ENCODE results near the gene ARHGEF25.
"Not testable (repeated sequence)": the region's sequence is repeated elsewhere in the genome, so short reads cannot be mapped to it uniquely, and the experiment has no call there.

The ARHGEF25 gene

DNA sequence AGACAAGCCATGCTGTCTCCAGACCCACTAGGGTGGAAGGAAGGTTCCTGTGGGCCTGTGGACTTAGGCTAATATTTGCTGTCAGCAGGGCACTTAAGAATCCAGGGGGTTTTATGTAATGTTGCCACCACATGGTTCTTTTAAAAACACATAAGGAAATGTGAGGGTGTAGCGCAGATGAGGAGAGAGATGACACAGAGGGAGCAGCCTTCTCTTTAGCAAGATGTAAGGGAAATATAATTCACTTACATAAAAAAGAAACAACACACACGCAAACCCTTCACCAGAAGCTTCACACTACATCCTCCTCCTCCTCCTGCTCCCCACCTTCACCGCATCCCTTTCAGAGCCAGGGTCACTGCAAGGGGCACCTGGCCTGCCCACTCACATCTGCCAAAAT, 25.1 kb upstream of the ARHGEF25 start:
- DNase-seq, result no peak

DNA sequence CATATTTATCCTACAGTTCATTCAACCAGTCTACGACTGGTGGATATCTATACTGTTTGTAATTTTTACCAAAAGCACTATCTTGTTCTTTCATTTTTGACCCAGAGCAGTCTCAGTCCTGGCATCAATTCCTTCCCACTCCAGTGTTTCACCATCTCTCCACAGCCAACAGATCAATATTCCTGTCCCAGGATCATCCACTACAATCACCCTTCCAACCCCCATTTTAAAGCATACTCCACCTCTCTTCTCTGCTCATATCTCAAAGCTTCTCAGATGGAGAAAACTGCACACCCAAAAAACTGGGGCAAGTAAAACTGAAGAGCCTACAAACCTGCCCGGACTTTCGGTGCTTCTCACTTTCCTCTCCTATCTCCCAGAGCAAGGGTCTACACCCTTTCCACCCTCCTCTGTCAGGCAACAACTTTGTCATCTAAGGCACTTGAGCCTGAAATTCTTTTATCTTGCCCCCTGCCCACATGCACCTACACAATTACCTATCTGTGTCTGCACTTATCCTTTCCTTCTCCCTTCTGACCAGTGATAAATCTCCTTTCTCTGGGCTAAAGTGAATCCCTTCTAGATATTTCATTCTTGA, 24.3 kb upstream of the ARHGEF25 start:
- no peak for DNase-seq

DNA sequence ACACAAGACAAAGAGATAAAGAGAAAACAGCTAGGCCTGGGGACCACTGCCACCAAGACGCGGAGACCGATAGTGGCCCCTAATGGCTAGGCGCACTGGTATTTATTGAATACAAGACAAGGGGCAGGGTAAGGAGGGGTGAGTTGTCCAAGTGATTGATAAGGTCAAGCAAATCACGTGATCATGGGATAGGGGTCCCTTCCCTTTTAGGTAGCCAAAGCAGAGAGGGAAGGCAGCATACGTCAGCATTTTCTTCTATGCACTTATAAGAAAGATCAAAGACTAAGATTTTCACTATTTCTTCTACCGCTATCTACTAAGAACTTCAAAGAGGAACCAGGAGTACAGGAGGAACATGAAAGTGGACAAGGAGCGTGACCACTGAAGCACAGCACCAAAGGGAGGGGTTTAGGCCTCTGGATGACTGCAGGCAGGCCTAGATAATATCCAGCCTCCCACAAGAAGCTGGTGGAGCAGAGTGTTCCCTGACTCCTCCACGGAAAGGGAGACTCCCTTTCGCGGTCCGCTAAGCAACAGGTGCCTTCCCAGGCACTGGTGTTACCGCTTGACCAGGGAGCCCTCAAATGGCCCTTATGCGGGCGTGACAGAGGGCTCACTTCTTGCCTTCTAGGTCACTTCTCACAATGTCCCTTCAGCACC, 22.2 kb upstream of the ARHGEF25 start:
- not testable (repeated sequence) for DNase-seq

DNA sequence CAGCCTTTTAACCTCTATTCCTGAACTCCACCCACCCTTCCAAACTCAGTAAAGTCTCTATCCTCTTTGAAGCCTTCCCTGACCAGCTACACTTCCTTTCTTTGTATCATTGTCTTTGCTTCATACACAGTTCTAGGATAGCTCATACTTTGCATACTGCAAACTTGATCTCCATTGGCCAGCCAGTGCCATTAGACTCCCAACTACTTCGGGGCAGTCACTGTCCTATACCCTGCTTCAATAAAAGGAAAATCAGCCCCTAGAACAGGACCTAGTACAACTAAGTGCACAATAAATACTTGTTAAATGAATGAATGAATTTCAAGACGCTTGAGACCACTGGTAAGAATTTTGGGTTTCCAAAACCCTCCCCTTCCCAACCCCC, 20.8 kb upstream of the ARHGEF25 start:
- no peak for DNase-seq

DNA sequence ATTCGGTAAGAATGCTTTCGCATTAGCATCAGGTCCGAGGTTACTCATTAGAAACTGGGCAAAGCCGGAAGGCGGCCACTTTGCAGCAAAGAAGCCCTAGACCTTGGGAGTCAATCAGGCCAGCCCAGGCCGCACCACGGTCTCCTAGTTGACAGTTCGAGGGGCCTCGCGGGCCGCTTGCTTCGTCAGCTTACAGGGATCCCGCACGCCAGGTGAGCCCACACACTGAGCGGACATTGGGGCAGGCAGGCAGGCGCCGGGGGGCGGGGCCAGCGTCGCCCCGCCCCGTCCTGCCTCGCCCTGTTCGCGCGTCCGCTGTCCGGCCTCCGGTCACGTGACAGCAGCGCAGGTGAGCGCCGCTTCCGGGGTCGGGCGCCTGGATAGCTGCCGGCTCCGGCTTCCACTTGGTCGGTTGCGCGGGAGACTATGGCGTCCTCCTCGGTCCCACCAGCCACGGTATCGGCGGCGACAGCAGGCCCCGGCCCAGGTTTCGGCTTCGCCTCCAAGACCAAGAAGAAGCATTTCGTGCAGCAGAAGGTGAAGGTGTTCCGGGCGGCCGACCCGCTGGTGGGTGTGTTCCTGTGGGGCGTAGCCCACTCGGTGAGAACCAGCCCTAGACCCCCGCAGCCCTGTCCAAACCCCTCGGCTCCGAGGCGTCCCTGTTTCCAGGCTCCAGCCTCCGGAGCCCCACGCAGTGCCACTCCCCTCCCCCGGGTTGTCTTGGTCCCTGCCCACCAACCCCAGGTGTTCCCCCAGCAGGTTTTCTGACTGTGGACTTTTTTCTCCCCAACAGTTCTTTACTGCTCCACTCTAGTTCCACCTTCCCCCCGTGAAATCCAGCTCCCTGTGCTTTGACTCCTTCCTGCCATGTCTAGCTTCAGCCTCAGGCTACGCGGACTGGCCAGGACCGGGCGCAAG, 20.1 kb upstream of the ARHGEF25 start, which contains the start of gene PIP4K2C:
Gene PIP4K2C (plus strand): TSS at position 329 of the 918 bp plus-strand sequence. CDS start 98 bp downstream, at position 427.
- peak in 3 of 4 experiments; percentile 30 to 63 (median 57) for DNase-seq

DNA sequence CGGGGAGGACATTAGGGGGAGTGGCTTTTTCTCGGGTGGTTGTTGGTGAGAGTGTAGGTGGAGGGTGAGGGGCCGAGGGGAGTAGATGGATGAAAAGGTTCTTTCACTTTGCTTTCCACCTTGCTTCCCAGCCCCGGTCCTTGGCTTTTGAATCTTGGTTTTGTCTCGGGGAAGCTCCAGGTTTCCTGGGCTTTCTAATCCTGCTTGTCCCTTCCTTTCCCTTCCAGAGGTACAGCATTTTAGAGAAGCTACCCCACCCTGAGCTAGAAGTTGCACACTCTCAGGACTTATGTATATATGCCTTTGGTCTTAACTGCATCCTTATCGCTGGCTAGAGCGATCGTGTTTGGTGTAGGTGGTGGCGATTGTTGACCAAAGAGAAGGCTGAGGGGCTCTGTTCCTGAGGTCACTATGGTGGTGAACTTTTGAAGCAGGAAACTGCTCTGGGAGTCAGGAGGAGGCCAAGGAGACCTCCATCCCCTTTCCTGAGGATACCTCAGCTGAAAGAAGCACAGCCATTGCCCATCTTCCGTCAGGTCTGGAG, 19.4 kb upstream of the ARHGEF25 start:
- DNase-seq, result no peak

DNA sequence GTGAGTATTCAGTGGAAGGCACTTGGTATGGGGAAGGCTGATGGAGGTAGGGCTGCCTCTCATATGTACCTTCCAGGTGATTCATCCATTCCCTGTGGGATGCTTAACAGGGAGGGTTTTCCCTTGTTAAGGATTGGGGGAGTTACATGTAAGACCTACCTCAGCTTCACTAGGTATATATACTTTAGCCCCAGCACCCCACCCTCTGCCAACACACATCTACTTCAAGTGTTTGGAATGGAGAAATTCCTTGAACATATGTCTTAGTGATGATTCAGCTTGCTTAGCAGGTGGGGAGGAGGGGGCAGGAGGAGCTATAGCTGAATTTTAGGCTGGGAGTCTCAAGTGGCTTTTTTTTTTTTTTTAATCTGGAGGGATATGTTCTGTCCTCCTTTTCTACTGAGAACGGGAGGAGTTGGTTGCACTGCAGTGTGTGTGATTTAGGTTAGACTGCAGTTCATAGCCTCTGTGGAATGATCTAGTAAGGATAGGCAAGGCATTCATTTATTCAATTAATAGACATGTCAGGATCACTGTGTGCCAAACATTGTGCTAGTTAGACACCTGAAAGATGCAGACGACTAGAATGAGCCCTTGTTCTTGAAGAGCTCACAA, 18.6 kb upstream of the ARHGEF25 start:
- no peak for DNase-seq

DNA sequence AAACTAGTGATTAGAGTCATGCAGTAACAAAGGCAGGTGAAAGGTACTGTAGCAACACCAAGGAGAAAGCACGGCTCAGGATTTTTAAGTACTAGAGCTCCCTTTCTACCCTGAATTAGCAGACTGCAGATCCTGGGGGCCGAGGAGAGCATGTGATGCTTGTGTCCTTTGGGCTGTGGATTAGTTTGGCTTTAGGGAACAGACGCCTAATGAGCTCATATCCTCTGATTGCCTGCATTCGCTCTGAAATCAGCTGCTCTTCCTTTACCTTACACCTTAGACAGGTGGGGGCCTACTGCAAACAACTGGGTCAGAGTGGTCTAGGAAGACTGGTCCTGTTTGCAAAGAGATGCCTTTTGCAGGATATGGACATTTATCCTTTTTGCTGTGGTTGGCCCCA, 18.0 kb upstream of the ARHGEF25 start:
- no peak for DNase-seq

DNA sequence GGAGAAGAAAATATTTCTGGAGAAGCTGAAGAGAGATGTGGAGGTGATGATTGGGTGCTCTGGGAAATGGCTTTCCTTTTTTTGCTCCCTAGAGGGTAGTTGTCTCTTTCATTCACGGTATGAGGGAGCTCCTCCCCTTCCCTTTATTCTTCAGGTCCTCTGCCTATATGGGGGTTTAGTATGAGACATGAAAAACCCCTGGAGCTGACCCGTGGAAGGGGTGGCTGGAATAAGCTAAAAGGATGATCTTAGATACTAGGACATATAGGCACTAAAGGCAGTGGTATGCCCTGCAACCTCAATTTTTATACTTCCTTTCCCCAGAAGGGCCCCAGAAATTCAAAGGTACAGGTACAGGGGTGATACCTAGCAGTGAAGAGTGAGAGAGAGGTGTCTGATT, 10.8 kb upstream of the ARHGEF25 start:
- DNase-seq, result no peak

DNA sequence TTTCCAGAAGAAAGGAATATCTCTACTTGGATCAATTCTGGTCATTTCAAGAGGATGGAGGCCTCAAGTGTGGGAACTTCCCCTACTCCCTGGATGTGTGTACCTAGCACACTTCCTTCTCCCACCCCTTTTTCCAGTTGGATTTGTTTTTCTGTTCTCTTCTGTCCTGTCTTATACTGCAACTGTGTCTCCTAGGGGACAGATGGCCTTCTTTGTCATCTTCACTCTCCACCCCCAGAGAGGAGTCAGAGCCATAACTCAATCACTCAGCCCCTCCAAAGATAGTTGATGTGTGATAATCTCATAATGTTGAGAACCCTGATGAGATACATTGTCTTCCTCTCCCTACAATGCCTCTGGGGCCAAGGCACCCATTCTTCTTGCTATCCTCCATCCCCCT, 8.7 kb upstream of the ARHGEF25 start:
- no peak for DNase-seq

DNA sequence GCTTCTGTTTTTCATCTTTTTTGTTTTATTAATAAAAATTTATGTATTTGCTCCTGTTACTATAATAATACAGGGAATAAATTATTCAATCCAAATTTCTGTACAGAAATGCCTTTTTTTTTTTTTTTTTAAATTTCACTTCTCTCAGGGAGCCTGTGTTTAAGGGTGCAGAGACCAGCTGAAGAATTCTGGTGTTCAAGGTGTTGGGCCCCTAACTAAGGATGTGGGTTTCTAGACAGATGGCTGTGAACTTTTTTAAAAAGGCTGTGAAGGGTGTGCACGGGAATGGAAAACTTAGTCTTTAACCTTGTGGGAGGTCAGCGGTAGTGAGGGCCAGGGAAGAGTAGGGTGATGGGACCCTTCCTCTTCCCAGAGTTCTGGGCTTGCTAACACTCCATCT, 7.9 kb upstream of the ARHGEF25 start:
- DNase-seq, result no peak

DNA sequence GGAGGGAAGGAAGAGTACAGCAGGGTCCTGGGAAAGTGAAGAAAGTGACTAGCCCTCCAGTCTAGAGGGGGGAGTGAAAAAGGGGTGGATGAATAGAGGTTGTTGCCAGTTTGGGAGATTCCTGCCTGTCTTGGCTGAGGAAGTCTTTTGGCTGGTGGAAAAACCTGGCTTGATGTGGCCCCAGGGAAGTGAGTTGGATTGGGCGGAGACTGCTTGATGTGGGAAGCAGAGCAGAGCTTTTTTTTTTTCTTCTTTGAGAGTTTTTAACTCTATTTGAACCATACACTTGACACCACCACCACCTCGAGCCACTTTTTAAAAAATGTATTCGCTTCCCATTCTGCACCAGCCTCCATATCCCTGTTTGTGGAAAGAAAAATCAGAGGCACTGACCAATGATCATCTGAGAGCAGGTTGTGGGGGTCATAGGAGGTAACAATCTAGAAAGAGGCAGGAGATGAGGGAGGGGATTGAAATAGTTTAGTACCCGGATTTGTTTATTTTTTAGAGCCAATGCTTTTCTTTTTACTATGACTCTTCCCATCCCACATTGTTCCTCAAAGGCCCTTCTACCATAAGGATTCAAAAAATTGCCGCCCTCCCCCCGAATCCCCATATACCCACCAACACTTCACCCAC, 7.3 kb upstream of the ARHGEF25 start:
- DNase-seq, result no peak

DNA sequence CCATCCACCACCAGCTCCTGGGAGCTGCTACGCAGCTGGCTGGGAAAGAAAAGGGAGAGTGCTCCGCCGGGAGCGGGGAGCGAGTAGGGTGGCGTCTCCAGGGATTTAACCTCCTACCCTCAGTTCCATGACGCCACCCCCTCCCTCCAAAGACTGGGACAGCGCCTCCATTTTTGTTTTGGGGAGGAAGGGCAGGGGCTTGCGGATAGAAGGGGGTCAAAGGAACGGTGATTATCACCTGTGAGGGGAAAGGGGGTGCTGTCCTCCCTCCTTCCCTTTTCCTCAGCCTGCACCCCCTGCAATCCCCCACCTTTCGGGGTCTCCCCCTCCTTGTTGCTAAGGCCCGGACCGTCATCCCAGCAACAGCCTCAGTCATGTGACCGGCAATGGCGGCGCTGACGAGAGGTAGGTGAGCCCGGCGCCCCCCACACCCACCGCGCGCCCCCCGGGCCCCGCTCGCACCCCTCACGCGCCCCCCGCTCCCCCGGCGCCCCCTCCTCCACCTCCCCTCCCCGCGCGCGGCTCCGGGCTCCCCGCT, 6.7 kb upstream of the ARHGEF25 start, which contains the start of gene DTX3:
Gene DTX3 (plus strand): TSS at position 371 of the 538 bp plus-strand sequence. CDS start 1,694 bp downstream, outside the sequence.
- DNase-seq, result peak in 1 of 4 experiments; percentile 28

DNA sequence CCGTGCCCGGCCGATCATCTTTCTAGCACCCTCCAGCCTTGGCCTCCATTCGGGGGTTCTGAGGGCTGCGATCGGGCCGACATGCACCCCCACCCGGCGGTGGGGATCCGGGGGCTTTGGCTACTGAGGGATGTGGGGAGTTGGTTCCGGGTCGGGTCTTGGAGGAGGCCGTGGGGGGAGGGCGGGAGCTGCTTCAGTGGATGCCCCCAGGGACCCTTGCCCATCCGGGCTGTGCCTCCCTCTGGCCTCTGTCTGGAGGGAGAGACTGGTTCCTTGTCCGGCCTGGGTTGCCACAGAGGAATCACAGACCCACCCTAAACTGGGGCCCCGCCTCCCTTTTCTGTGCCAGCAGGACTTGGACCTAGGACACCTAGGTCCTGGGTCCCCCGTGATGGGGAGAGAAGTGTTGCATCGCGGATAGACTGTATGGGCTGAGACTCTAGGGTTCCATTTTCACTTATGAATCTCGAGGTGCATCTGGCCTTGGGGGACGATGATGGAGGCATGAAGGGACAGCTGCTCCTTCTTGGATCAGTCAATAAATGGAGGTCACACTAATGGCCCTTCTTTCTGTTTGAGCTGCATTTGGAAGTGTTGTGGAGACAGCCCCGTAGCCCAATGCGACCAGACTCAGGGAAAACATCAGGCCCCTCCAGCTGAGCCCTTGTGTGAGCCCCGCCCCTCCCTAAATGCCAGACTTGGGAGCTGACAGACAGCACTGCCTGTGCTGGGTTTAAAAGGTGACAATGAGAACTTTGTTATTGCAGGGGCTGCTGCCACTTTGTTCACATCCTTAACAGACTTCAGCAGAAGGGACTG, 6.0 kb upstream of the ARHGEF25 start:
- DNase-seq, result no peak

DNA sequence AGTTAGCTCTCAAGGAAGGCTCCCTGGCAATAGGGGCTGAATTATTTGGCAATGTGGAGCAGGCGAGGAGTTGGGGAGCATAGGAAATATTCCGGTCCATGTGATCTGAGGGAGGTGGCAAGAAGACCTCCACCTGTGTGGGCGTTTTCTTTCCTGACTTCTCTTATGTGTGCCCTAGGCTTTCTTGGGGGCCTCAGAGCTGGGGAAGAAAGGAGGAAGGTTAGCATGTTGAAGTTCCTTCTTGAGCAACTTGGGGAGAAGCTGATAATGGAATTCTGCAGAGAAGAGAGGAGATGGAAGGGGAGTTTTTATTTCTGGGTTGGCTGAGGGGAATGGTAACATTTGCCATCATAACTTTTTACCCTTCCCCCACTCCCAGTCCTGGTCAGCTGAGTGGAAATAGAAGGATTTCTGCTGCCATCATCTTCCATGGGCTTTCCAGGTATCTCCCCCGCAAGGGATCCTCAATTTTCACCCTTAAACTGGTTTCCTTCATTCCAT, 5.4 kb upstream of the ARHGEF25 start:
- DNase-seq, result no peak

DNA sequence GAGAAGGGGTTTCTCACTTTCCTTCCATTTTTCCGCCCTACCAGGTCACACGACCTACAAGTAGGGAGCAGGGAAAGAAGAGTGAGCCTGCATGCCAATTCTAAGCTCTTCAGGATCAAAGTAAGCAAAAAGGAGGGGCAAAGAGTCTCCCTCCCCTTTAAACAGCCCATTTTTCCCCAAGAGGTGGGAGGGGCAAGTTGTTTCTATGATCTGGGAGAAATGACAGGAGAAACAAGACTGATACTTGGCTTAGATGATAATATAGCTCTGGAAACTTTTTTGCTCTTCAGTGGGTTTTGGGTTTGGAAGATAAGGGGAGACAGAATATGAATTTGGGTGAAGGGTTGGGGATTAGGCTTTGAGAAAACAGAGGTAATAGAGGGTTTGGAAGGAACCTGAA, 4.8 kb upstream of the ARHGEF25 start:
- DNase-seq, result no peak

DNA sequence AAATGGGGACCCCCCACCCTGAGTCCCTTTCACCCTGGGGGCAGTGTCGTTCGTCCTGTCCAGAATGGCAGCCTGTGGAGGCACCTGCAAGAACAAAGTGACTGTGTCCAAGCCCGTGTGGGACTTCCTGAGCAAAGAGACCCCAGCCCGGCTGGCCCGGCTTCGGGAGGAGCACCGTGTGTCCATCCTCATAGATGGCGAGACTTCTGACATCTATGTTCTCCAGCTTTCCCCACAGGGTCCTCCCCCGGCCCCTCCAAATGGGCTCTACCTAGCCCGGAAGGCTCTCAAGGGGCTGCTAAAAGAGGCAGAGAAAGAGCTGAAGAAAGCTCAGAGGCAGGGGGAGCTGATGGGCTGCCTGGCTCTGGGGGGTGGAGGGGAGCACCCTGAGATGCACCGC, 4.4 kb upstream of the ARHGEF25 start:
- no peak for DNase-seq

DNA sequence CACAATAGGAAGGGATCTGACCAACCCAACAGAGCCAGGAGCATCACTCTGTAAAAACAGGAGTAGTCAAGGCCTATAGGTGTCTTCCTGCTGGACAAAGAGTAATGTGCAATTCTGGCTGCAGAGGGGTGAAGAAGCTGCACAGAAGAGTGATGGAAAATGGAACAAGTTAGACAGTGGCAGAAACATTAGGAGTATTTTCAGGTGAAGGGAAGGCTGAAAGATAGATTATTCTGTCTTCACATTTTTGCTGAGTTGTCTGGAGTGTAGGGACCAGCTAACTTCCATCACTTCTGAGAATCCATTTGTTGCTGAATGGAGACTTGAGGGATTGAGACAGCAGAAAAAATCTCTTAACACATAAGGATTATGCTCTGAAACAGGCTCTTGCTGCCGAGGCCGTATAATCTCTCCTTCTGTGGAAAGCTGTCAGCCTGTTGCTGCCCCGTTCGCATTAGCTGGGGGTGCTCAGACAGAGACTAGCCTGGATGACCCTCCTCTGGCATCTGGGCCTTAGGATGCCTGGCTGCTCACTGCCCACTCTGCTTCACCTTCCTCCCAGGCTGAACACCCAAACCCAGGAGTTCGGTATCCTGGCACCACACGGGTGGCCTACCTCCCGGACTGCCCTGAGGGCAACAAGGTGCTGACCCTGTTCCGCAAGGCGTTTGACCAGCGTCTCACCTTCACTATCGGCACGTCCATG, 3.1 kb upstream of the ARHGEF25 start:
- DNase-seq, result no peak

DNA sequence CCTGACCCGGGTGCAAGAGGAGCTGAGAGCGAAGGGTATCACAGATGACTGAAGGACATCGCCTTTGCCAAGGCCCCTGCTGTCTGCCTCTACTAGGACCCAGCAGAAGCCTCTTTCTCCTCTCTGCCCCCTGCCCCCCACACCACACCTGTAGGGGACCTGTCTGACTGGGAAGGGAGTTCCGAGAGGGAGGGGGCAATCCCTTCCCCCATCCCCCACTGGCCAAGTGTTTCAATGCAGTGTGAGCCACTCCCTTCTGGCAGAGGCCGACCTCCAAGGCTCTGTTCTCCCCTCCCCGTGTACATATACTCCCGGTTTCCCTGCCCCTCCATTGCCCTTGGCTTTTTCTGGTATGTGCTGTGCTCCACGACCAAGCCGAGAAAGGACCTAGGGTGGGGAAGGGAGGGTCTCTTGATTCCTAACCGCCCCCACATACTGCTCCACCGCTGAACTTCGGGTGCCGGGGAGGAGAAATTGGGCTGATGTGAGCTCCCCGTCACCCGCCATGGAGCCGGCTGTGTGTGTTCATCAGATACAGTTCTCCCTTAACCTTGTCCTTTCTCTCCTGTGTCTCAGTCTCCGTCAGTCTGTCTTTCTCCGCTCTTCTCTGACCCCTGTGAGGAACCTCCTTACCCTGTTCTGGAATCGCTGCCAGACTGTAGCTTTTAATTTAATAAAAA, 2.0 kb upstream of the ARHGEF25 start:
- DNase-seq, result no peak

All from activated naive CD4-positive, alpha-beta T cell (primary cell).